NB4 (cell line): ENCODE data around the gene HIVEP2.

Source experiments
- CTCF ChIP-seq: IDR thresholded peaks from one replicate; pipeline ENCODE4 v1.5.1; 2012; ENCODE audit warnings: low read depth, low read length
- POLR2A ChIP-seq: IDR thresholded peaks from 2 replicates; pipeline ENCODE4 v1.6.1; 2011; ENCODE audit warnings: mild to moderate bottlenecking; ENCODE audit not compliant: insufficient read length; ENCODE audit errors: extremely low read depth

- TF ChIP-seq POLR2A (no peak), CTCF (no peak)
Measured at GRCh38 chr6:142749556-142749955, 195.4 kb downstream of the HIVEP2 start.
